GM23338 (cell line): Measurements from ENCODE around the gene PDIA5. TPM values are rescaled to one million over a fixed set of nuclear protein-coding genes. Genes with fewer than 3 reads are reported as not detected.

Experiments
- ATAC-seq: fragments of 200-7000 bp; cut with Tn5 transposase; 3 replicates; pipeline ENCODE4 v1.9.1; 2020
- DNase-seq: peaks from one replicate; pipeline ENCODE4 v3.0.0-alpha.2; 2015; ENCODE audit warnings: low spot score
- H2AFZ ChIP-seq: fragments of 200-600 bp; sonication (generic); 2 replicates; pipeline ENCODE4 v1.8.0; 2016; ENCODE audit warnings: antibody characterized with exemption, mild to moderate bottlenecking, moderate library complexity
- H3F3A ChIP-seq: fragments of 200-600 bp; sonication (generic); replicated peaks from 2 replicates; pipeline ENCODE4 v1.8.0; 2017; ENCODE audit warnings: antibody characterized with exemption, mixed run types, low read depth
- H3K27ac ChIP-seq: fragments of 200-600 bp; sonication (generic); 2 replicates; pipeline ENCODE4 v1.6.1; 2016; ENCODE audit warnings: low read depth
- H3K27me3 ChIP-seq: fragments of 200-600 bp; sonication (generic); 2 replicates; pipeline ENCODE4 v1.8.0; 2016; ENCODE audit warnings: mild to moderate bottlenecking, mixed run types, moderate library complexity; ENCODE audit not compliant: insufficient read depth
- H3K36me3 ChIP-seq: fragments of 200-600 bp; sonication (generic); 2 replicates; pipeline ENCODE4 v1.8.0; 2016; ENCODE audit warnings: mild to moderate bottlenecking; ENCODE audit not compliant: insufficient read depth
- H3K4me1 ChIP-seq: fragments of 200-600 bp; sonication (generic); 2 replicates; pipeline ENCODE4 v1.8.0; 2016; ENCODE audit warnings: mild to moderate bottlenecking, moderate library complexity; ENCODE audit not compliant: insufficient read depth
- H3K4me2 ChIP-seq: fragments of 200-600 bp; sonication (generic); 2 replicates; pipeline ENCODE4 v1.7.1; 2017; ENCODE audit warnings: mixed run types
- H3K4me3 ChIP-seq: fragments of 200-600 bp; sonication (generic); 2 replicates; pipeline ENCODE4 v1.6.1; 2016; ENCODE audit warnings: mixed run types
- H3K79me2 ChIP-seq: fragments of 200-600 bp; sonication (generic); replicated peaks from 2 replicates; pipeline ENCODE4 v1.8.0; 2017; ENCODE audit warnings: mild to moderate bottlenecking; ENCODE audit not compliant: insufficient read depth
- H3K9me2 ChIP-seq: fragments of 200-600 bp; sonication (generic); 2 replicates; pipeline ENCODE4 v1.8.0; 2017; ENCODE audit not compliant: insufficient read depth
- H4K20me1 ChIP-seq: fragments of 200-600 bp; sonication (generic); replicated peaks from 2 replicates; pipeline ENCODE4 v1.8.0; 2017; ENCODE audit warnings: mild to moderate bottlenecking; ENCODE audit not compliant: insufficient read depth
- H3K27ac Mint-ChIP-seq: 2 replicates; pipeline ENCODE4 v1.8.0; 2020; ENCODE audit warnings: inconsistent platforms, mild to moderate bottlenecking, moderate library complexity, mixed read lengths
- H3K27me3 Mint-ChIP-seq: 3 replicates; pipeline ENCODE4 v1.8.0; 2022; ENCODE audit warnings: low read depth, mild to moderate bottlenecking, moderate library complexity, mixed read lengths, inconsistent platforms; ENCODE audit not compliant: insufficient read depth, poor library complexity
- H3K36me3 Mint-ChIP-seq: 3 replicates; pipeline ENCODE4 v1.8.0; 2021; ENCODE audit warnings: low read depth, mild to moderate bottlenecking, inconsistent platforms, moderate library complexity, mixed read lengths
- H3K4me1 Mint-ChIP-seq: 3 replicates; pipeline ENCODE4 v1.8.0; 2020; ENCODE audit warnings: mild to moderate bottlenecking, inconsistent platforms, mixed read lengths
- H3K4me3 Mint-ChIP-seq: 3 replicates; pipeline ENCODE4 v1.8.0; 2021; ENCODE audit warnings: moderate library complexity, mild to moderate bottlenecking, inconsistent platforms, mixed read lengths
- H3K9me3 Mint-ChIP-seq: 3 replicates; pipeline ENCODE4 v1.8.0; 2020; ENCODE audit warnings: moderate library complexity, mild to moderate bottlenecking, inconsistent platforms, mixed read lengths
- CREB1 ChIP-seq: fragments of 250-450 bp; sonication (Bioruptor Pico); IDR thresholded peaks from 2 replicates; pipeline ENCODE4 v1.5.0; 2020; ENCODE audit warnings: low read depth, mild to moderate bottlenecking, moderate library complexity
- CTCF ChIP-seq, 2 experiments: fragments of 200-600 bp in 1 of 2; sonication (generic) in 1 of 2; conservative IDR thresholded peaks; 2 replicates each; pipeline versions ENCODE4 v1.5.1 to v1.6.1; 2016 to 2017; ENCODE audit warnings: antibody characterized with exemption in 2 of 2, low read depth in 2 of 2, mild to moderate bottlenecking in 2 of 2, moderate library complexity in 1 of 2
- JUNB ChIP-seq: IDR thresholded peaks from one replicate; pipeline ENCODE4 v1.6.1; 2016; ENCODE audit warnings: antibody characterized with exemption; ENCODE audit not compliant: unreplicated experiment
- NANOG ChIP-seq: IDR thresholded peaks from 2 replicates; pipeline ENCODE4 v1.6.1; 2016; ENCODE audit warnings: antibody characterized with exemption, borderline replicate concordance
- POLR2AphosphoS5 ChIP-seq: IDR thresholded peaks from 2 replicates; pipeline ENCODE4 v1.6.1; 2016; ENCODE audit warnings: antibody characterized with exemption, low read depth
- ZNF331 ChIP-seq: fragments of 250-450 bp; sonication (Bioruptor Pico); IDR thresholded peaks from 2 replicates; pipeline ENCODE4 v1.5.0; 2020; ENCODE audit warnings: low read depth, mild to moderate bottlenecking, moderate library complexity
- ZNF462 ChIP-seq: fragments of 250-450 bp; sonication (Bioruptor Pico); IDR thresholded peaks from 2 replicates; pipeline ENCODE4 v1.5.0; 2020; ENCODE audit warnings: mild to moderate bottlenecking, moderate library complexity
- polyA plus RNA-seq: library from polyadenylated mRNA; unstranded; fragments of >200 nt; fragmentation: Nextera tagmentation; extraction: Ambion mirVana; gene quantifications from 2 replicates; pipeline ENCODE4 v1.2.1, GENCODE V29; 2016
- total RNA-seq: library from RNA; depleted of rRNA; stranded (reverse); fragments of >200 nt; shearing (Covaris generic); gene quantifications from 2 replicates; pipeline ENCODE4 v1.2.3, GENCODE V29; 2014

Gene PDIA5
- total and polyA plus RNA-seq, 2 experiments from 2014 or later, result 22.9 to 28.1 TPM

GRCh38 chr3:123141276-123141675 lies 74.5 kb downstream of the PDIA5 start:
- peaks cover 26% of the 10 kb centered on the region for H3K36me3 Mint-ChIP-seq
- no peaks in the 10 kb centered on the region for H3K79me2 ChIP-seq
- H3K27ac ChIP-seq, result no peak overlapping the region
- no peak for TF ChIP-seq POLR2AphosphoS5
- no peaks in the 10 kb centered on the region for H3K36me3 ChIP-seq
- no peaks in the 10 kb centered on the region; the same call in 1 of the 2 replicates for H4K20me1 ChIP-seq
- H3K4me1 Mint-ChIP-seq, result peaks cover 19% of the 10 kb centered on the region
- H3K4me3 Mint-ChIP-seq, result no peak overlapping the region
- H3F3A ChIP-seq, result no peaks in the 10 kb centered on the region
- no peaks in the 10 kb centered on the region for H3K27me3 ChIP-seq
- ATAC-seq (no peak), DNase-seq (no peak)
- peaks cover 12% of the 10 kb centered on the region for H3K4me1 ChIP-seq
- no peak overlapping the region for H2AFZ ChIP-seq
- H3K27me3 Mint-ChIP-seq, result peaks cover 16% of the 10 kb centered on the region
- H3K4me2 ChIP-seq, result no peak overlapping the region
- no peak overlapping the region for H3K27ac Mint-ChIP-seq
- H3K9me2 ChIP-seq, result no peaks in the 10 kb centered on the region; the same call in 1 of the 2 replicates
- no peaks in the 10 kb centered on the region for H3K9me3 Mint-ChIP-seq
- no peak overlapping the region for H3K4me3 ChIP-seq

- Histone ChIP-seq H2AFZ (no peak overlapping the region), H3K27me3 (no peaks in the 10 kb centered on the region), H3F3A (no peaks in the 10 kb centered on the region), H3K79me2 (no peaks in the 10 kb centered on the region), H3K36me3 (no peaks in the 10 kb centered on the region; the same call in 1 of the 2 replicates), H3K4me2 (peak overlapping the region; percentile 75), H3K4me1 (peaks cover 12% of the 10 kb centered on the region), H3K4me3 (no peak overlapping the region), H4K20me1 (no peaks in the 10 kb centered on the region; the same call in 1 of the 2 replicates), H3K27ac (0 out of 2 replicates have a peak overlapping the region, but pooled peaks have one; percentile 45), H3K9me2 (no peaks in the 10 kb centered on the region; the same call in 1 of the 2 replicates)
- Mint-ChIP-seq H3K9me3 (no peaks in the 10 kb centered on the region), H3K4me3 (no peak overlapping the region), H3K36me3 (peaks cover 35% of the 10 kb centered on the region), H3K27me3 (peaks cover 19% of the 10 kb centered on the region), H3K27ac (peak overlapping the region; percentile 12; the same call in 1 of the 2 replicates), H3K4me1 (peaks cover 14% of the 10 kb centered on the region)
- TF ChIP-seq JUNB, result no peak
- no peak for TF ChIP-seq ZNF462 (CRISPR knock-in tag)
- no peak for TF ChIP-seq NANOG
- no peak for TF ChIP-seq CREB1
- TF ChIP-seq CTCF (conservative IDR thresholded peaks at IDR 0.05; ENCODE audit: low read depth in 2 of 2), result no peak
- TF ChIP-seq ZNF331, result no peak
- DNase-seq, result peak; percentile 41
- peak; percentile 82 for ATAC-seq
Measured at GRCh38 chr3:123143669-123144411, 77.0 kb downstream of the PDIA5 start.
